IPS DF 6.9 (cell line): ENCODE measurements around the gene ITGAX.

Source experiments
- DNase-seq: peaks from one replicate; pipeline ENCODE4 v3.0.0-alpha.2; 2013; ENCODE audit warnings: low read depth, low spot score
- H3K27ac ChIP-seq: one replicate; pipeline ENCODE4 v1.5.1; 2013; ENCODE audit warnings: low read length, control low read depth
- H3K27me3 ChIP-seq: 2 replicates; pipeline ENCODE4 v1.6.1; 2013; ENCODE audit warnings: mild to moderate bottlenecking, low read length; ENCODE audit not compliant: control insufficient read depth, insufficient read depth
- H3K36me3 ChIP-seq: 2 replicates; pipeline ENCODE4 v1.6.1; 2013; ENCODE audit warnings: low read length; ENCODE audit not compliant: control insufficient read depth, insufficient read depth
- H3K4me1 ChIP-seq: 2 replicates; pipeline ENCODE4 v1.6.1; 2013; ENCODE audit warnings: low read length; ENCODE audit not compliant: control insufficient read depth, insufficient read depth
- H3K4me3 ChIP-seq: 2 replicates; pipeline ENCODE4 v1.5.1; 2013; ENCODE audit warnings: mild to moderate bottlenecking, low read length
- H3K9me3 ChIP-seq: 2 replicates; pipeline ENCODE4 v1.6.1; 2013; ENCODE audit warnings: low read length, inconsistent platforms; ENCODE audit not compliant: control insufficient read depth, insufficient read depth
- WGBS: extraction: QIAGEN DNeasy Blood & Tissue Kit; methylation state at CpG from one replicate; pipeline ENCODE4 v1.1.7; 2013; ENCODE audit warnings: mixed read lengths, missing lambda C conversion rate; ENCODE audit not compliant: insufficient read length, insufficient coverage; 5-methylcytosine and 5-hydroxymethylcytosine counted together

The ITGAX gene

GRCh38 chr16:31361201-31362110 lies 6.5 kb downstream of the ITGAX start:
- no peaks in the 10 kb centered on the region for H3K4me1 ChIP-seq
- no peaks in the 10 kb centered on the region for H3K27me3 ChIP-seq
- WGBS = no CpG with 5 or more reads among the region's 28 CpGs
- no peak overlapping the region for H3K27ac ChIP-seq
- DNase-seq = no peak
- no peaks in the 10 kb centered on the region for H3K9me3 ChIP-seq
- H3K4me3 ChIP-seq = no peak overlapping the region
- H3K36me3 ChIP-seq = no peaks in the 10 kb centered on the region

GRCh38 chr16:31362476-31363405 lies 7.8 kb downstream of the ITGAX start:
- WGBS = no CpG with 5 or more reads among the region's 26 CpGs
- no peaks in the 10 kb centered on the region for H3K9me3 ChIP-seq

GRCh38 chr16:31363721-31364120 lies 8.7 kb downstream of the ITGAX start:
- H3K27me3 ChIP-seq = no peaks in the 10 kb centered on the region
- no CpG with 5 or more reads among the region's 8 CpGs for WGBS
- no peak overlapping the region for H3K4me3 ChIP-seq
- H3K9me3 ChIP-seq = no peaks in the 10 kb centered on the region
- H3K4me1 ChIP-seq = no peaks in the 10 kb centered on the region
- no peak overlapping the region for H3K27ac ChIP-seq
- no peak for DNase-seq
- H3K36me3 ChIP-seq = no peaks in the 10 kb centered on the region

More at GRCh38 chr16:31362476-31363405, 7.8 kb downstream of the ITGAX start:
- Histone ChIP-seq H3K27me3 (no peaks in the 10 kb centered on the region), H3K4me1 (no peaks in the 10 kb centered on the region), H3K27ac (no peak overlapping the region), H3K4me3 (no peak overlapping the region), H3K36me3 (no peaks in the 10 kb centered on the region)
- DNase-seq = no peak

- no peak for DNase-seq
- no peaks in the 10 kb centered on the region for H3K4me1 ChIP-seq
- no peak overlapping the region for H3K4me3 ChIP-seq
- no CpG with 5 or more reads among the region's 6 CpGs for WGBS
- no peak overlapping the region for H3K27ac ChIP-seq
- no peaks in the 10 kb centered on the region for H3K9me3 ChIP-seq
- H3K27me3 ChIP-seq = no peaks in the 10 kb centered on the region
- no peaks in the 10 kb centered on the region for H3K36me3 ChIP-seq
Measured at GRCh38 chr16:31364421-31364820, 9.4 kb downstream of the ITGAX start.

DNA sequence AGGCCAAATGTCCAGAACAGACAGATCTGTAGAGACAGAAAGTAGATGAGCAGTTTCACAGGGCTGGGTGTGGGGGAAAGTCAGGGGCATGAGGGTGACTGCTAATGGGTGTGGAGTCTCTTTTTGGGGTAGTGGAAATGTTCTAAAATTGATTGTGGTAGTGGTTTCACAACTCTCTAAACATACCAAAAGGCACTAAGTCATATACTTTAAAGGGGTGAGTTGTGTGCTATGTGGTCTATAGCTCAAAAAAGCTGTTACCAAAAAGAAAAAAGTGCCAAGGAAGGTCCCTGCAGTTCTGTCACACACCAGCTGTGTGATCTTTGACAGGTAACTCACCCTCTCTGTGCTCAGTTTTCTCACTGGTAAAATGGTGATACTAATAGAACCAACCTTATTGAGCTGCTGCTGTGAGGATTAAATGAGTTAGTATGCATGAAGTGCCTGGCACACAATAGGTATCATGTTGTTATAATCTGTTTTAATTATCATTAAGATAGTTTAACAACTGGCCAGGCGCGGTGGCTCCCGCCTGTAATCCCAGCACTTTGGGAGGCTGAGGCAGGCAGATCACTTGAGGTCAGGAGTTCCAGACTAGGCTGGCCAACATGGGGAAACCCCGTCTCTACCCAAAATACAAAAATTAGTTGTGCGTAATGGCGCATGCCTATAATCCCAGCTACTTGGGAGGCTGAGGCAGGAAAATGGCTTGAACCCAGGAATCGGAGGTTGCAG lies 10.3 kb downstream of the ITGAX start:
- WGBS = no CpG with 5 or more reads among the region's 7 CpGs
- H3K27ac ChIP-seq = no peak overlapping the region
- H3K36me3 ChIP-seq = no peaks in the 10 kb centered on the region
- H3K9me3 ChIP-seq = no peaks in the 10 kb centered on the region
- no peaks in the 10 kb centered on the region for H3K27me3 ChIP-seq
- H3K4me3 ChIP-seq = no peak overlapping the region
- no peaks in the 10 kb centered on the region for H3K4me1 ChIP-seq
- no peak for DNase-seq

GRCh38 chr16:31367853-31368252 lies 12.9 kb downstream of the ITGAX start:
- Histone ChIP-seq H3K4me1 (0 out of 2 replicates have a peak, but pooled peaks cover 1% of the 10 kb centered on the region), H3K4me3 (no peak overlapping the region), H3K9me3 (no peaks in the 10 kb centered on the region), H3K27ac (no peak overlapping the region), H3K36me3 (no peaks in the 10 kb centered on the region; the same call in 1 of the 2 replicates), H3K27me3 (no peaks in the 10 kb centered on the region)
- no peak for DNase-seq
- no CpG with 5 or more reads among the region's 3 CpGs for WGBS

DNA sequence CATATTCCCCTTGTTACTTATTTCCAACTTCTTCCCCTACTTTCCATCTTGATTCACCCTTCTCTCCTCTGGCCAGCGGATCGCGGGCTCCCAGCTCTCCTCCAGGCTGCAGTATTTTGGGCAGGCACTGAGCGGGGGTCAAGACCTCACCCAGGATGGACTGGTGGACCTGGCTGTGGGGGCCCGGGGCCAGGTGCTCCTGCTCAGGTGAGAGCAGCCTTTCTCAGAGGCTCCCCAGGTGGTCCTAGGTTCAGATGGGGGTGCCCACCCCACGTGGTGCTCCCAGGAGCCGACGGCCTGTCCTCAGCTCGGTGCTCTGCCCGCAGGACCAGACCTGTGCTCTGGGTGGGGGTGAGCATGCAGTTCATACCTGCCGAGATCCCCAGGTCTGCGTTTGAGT lies 16.0 kb downstream of the ITGAX start:
- no CpG with 5 or more reads among the region's 12 CpGs for WGBS
- H3K4me1 ChIP-seq = 0 out of 2 replicates have a peak, but pooled peaks cover 1% of the 10 kb centered on the region

GRCh38 chr16:31371619-31372484 lies 16.9 kb downstream of the ITGAX start:
- H3K27ac ChIP-seq = no peak overlapping the region
- H3K4me3 ChIP-seq = no peak overlapping the region
- no peaks in the 10 kb centered on the region for H3K27me3 ChIP-seq
- no peaks in the 10 kb centered on the region; the same call in 1 of the 2 replicates for H3K36me3 ChIP-seq
- WGBS = no CpG with 5 or more reads among the region's 42 CpGs
- no peaks in the 10 kb centered on the region for H3K9me3 ChIP-seq
- H3K4me1 ChIP-seq = 0 out of 2 replicates have a peak, but pooled peaks cover 1% of the 10 kb centered on the region
- no peak for DNase-seq

More for the DNA sequence above, 16.0 kb downstream of the ITGAX start:
- Histone ChIP-seq H3K9me3 (no peaks in the 10 kb centered on the region), H3K36me3 (no peaks in the 10 kb centered on the region; the same call in 1 of the 2 replicates), H3K27ac (no peak overlapping the region), H3K27me3 (no peaks in the 10 kb centered on the region), H3K4me3 (no peak overlapping the region)
- DNase-seq = no peak

- no peak for DNase-seq
- H3K27me3 ChIP-seq = no peaks in the 10 kb centered on the region
- H3K27ac ChIP-seq = no peak overlapping the region
- WGBS = no CpG with 5 or more reads among the region's 14 CpGs
- 0 out of 2 replicates have a peak, but pooled peaks cover 1% of the 10 kb centered on the region for H3K4me1 ChIP-seq
- H3K4me3 ChIP-seq = no peak overlapping the region
- H3K36me3 ChIP-seq = no peaks in the 10 kb centered on the region; the same call in 1 of the 2 replicates
- no peaks in the 10 kb centered on the region for H3K9me3 ChIP-seq
Measured at GRCh38 chr16:31373235-31373634, 18.3 kb downstream of the ITGAX start.
